GM13977 (cell line): ENCODE data around the gene GPRC5C.
A peak's percentile ranks its signal among the peaks of the same experiment; 100 is the strongest.

Experiments
- DNase-seq: peaks from one replicate; pipeline ENCODE4 v3.0.0; 2012; ENCODE audit warnings: low spot score
- CTCF ChIP-seq: IDR thresholded peaks from 2 replicates; pipeline ENCODE4 v1.5.1; 2012; ENCODE audit warnings: mild to moderate bottlenecking, control low read depth; ENCODE audit not compliant: insufficient read depth; ENCODE audit errors: extremely low read depth, missing control alignments
- in situ Hi-C: fragments of 300-500 bp; cut with MboI; formaldehyde crosslinking; loops from one replicate; pipeline ENCODE4 v1.12.0; 2022; ENCODE audit warnings: low sequenced_read_pairs, low pct_unique_long_range_greater_than_20kb, mixed read lengths, inconsistent platforms; ENCODE audit not compliant: unreplicated experiment

Gene GPRC5C

GRCh38 chr17:74452033-74452840, 20.3 kb downstream of the GPRC5C start:
- in situ Hi-C loops, result no loop called here
- TF ChIP-seq CTCF, result no peak
- DNase-seq, result no peak

- DNase-seq, result no peak
- no peak for TF ChIP-seq CTCF
- in situ Hi-C loops, result no loop called here
These were observed 21.2 kb downstream of the GPRC5C start for GRCh38 chr17:74452841-74453661.

GRCh38 chr17:74453665-74454196, 21.8 kb downstream of the GPRC5C start:
- DNase-seq, result peak; percentile 97
- peak; percentile 21 for TF ChIP-seq CTCF
- in situ Hi-C loops, result no loop called here

- TF ChIP-seq CTCF, result no peak
- peak; percentile 58 for DNase-seq
- in situ Hi-C loops, result loop anchor here (5.0 kb wide), 1 partner anchor 77 kb away; no protein-coding TSS in a partner anchor
These were observed 22.5 kb downstream of the GPRC5C start for GRCh38 chr17:74454197-74455024.

- no peak for DNase-seq
- in situ Hi-C loops, result loop anchor here (5.0 kb wide), 1 partner anchor 78 kb away; no protein-coding TSS in a partner anchor
These were observed 23.2 kb downstream of the GPRC5C start for GRCh38 chr17:74455025-74455545.

More at GRCh38 chr17:74455025-74455545, 23.2 kb downstream of the GPRC5C start:
- TF ChIP-seq CTCF, result no peak
